Nephron progenitor cell (in vitro differentiated cells): ENCODE measurements around the gene KPNA5.
A peak's percentile ranks its signal among the peaks of the same experiment; 100 is the strongest.
"Not testable (repeated sequence)": the region's sequence is repeated elsewhere in the genome, so short reads cannot be mapped to it uniquely, and the experiment has no call there.

Experiments used
- DNase-seq: peaks from one replicate; pipeline ENCODE4 v3.0.0; 2021
- H3K27ac Mint-ChIP-seq: 2 replicates; pipeline ENCODE4 v1.8.0; 2021; ENCODE audit warnings: mild to moderate bottlenecking, moderate library complexity, mixed read lengths
- H3K27me3 Mint-ChIP-seq: 2 replicates; pipeline ENCODE4 v1.8.0; 2021; ENCODE audit warnings: mild to moderate bottlenecking, low read depth, mixed read lengths; ENCODE audit not compliant: poor library complexity
- H3K36me3 Mint-ChIP-seq: 2 replicates; pipeline ENCODE4 v1.8.0; 2021; ENCODE audit warnings: low read depth, mixed read lengths
- H3K4me1 Mint-ChIP-seq: 2 replicates; pipeline ENCODE4 v1.8.0; 2021; ENCODE audit warnings: mixed read lengths
- H3K4me3 Mint-ChIP-seq: 2 replicates; pipeline ENCODE4 v1.8.0; 2021; ENCODE audit warnings: mild to moderate bottlenecking, moderate library complexity, mixed read lengths
- H3K9me3 Mint-ChIP-seq: 2 replicates; pipeline ENCODE4 v1.8.0; 2021; ENCODE audit warnings: mild to moderate bottlenecking, moderate library complexity, mixed read lengths
- TF ChIP-seq, protein P1 (sequence below): fragments of 200-600 bp; sonication (generic); IDR thresholded peaks from 2 replicates; pipeline ENCODE4 v1.5.0; 2021; ENCODE audit warnings: antibody characterized with exemption

KPNA5 gene

DNA sequence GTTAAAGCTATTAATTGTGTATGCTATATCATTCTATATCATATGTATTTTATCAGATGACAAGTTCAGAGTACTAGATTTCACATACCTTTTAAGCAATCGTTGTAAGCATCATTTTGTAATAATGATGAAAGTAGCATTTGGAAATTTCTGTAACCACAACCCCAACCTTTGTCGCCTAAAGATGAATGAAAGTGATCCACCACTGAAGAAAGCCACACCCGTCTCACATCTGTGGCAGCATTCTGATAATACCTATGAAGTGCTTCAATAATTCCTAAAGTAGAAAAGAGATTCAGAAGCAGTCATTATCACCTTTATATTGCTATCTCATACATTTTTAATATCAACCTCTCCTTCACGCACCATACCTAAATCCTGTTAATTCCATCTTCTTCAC lies 29.1 kb upstream of the KPNA5 start:
- H3K27me3 Mint-ChIP-seq = no peaks in the 10 kb centered on the region
- no peak overlapping the region for H3K4me3 Mint-ChIP-seq
- no peaks in the 10 kb centered on the region for H3K9me3 Mint-ChIP-seq

DNA sequence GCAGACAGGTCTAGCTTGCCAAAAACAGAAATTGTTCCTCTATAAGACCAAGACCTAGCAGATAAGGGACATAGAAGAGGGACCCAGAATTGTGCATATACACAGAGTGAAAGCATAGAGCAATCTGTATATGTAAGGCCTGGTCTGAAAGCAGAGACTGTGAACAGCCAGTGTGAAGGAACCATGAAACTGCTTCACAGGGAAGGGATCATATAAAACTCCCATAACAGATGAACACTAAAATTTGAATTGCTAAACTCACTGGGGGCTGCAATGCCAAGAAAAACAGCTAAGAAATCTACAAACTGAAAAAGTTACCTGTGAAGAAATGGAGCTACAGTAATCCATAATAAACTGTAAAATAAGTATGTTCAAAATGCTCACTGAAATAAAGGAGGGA lies 19.4 kb upstream of the KPNA5 start:
- TF ChIP-seq, protein P1, sequence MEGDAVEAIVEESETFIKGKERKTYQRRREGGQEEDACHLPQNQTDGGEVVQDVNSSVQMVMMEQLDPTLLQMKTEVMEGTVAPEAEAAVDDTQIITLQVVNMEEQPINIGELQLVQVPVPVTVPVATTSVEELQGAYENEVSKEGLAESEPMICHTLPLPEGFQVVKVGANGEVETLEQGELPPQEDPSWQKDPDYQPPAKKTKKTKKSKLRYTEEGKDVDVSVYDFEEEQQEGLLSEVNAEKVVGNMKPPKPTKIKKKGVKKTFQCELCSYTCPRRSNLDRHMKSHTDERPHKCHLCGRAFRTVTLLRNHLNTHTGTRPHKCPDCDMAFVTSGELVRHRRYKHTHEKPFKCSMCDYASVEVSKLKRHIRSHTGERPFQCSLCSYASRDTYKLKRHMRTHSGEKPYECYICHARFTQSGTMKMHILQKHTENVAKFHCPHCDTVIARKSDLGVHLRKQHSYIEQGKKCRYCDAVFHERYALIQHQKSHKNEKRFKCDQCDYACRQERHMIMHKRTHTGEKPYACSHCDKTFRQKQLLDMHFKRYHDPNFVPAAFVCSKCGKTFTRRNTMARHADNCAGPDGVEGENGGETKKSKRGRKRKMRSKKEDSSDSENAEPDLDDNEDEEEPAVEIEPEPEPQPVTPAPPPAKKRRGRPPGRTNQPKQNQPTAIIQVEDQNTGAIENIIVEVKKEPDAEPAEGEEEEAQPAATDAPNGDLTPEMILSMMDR = no peak
- Mint-ChIP-seq H3K4me1 (peaks cover 18% of the 10 kb centered on the region), H3K4me3 (no peak overlapping the region), H3K27ac (peak overlapping the region; percentile 65), H3K9me3 (no peaks in the 10 kb centered on the region), H3K36me3 (peaks cover 25% of the 10 kb centered on the region), H3K27me3 (no peaks in the 10 kb centered on the region)
- DNase-seq = no peak

More for the DNA sequence above, 29.1 kb upstream of the KPNA5 start:
- peaks cover 30% of the 10 kb centered on the region for H3K36me3 Mint-ChIP-seq
- no peak for DNase-seq
- TF ChIP-seq, protein P1 = no peak
- H3K27ac Mint-ChIP-seq = no peak overlapping the region
- peaks cover 7% of the 10 kb centered on the region for H3K4me1 Mint-ChIP-seq

DNA sequence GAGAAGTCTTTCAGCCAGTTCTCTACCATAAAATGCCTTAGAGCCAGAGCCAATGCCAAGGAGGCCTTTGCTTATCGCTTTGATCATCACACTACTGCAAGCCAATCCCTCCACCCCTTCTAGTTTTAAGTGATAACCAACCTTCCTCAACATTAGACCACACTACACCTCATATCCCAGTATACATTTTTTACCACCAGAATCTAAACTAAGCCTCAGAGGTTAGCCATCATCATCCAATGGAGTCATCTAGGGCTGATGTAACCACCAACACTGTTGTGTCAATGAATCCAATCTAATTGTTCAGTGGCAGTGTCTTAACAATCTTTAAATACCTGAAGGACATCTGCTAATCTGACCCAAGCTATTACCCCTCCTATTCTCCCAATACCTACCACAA lies 18.8 kb upstream of the KPNA5 start:
- no peaks in the 10 kb centered on the region for H3K9me3 Mint-ChIP-seq
- H3K4me3 Mint-ChIP-seq = no peak overlapping the region
- DNase-seq = no peak
- peaks cover 20% of the 10 kb centered on the region for H3K36me3 Mint-ChIP-seq
- peaks cover 25% of the 10 kb centered on the region for H3K4me1 Mint-ChIP-seq
- no peak overlapping the region for H3K27ac Mint-ChIP-seq
- TF ChIP-seq, protein P1 = no peak
- no peaks in the 10 kb centered on the region for H3K27me3 Mint-ChIP-seq

DNA sequence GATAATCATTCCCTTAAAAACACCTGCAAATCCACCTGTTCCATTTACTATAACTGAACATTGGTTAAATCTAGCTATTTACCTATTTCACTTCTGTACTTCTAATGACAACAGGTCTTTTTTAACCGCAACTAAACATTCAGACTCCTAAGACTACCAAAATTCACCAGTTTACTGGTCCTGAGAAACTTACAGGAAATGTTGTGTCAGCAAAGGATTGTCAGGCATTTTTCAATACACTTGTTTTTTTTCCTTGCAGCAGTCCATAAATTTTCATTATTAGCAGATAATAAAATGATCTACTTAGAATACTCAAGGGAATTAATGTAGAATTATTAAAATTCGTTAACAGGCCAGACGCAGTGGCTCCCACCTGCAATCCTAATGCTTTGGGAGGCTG lies 17.7 kb upstream of the KPNA5 start:
- TF ChIP-seq, protein P1 = no peak
- H3K4me1 Mint-ChIP-seq = peaks cover 35% of the 10 kb centered on the region
- no peaks in the 10 kb centered on the region for H3K27me3 Mint-ChIP-seq
- no peak for DNase-seq
- H3K36me3 Mint-ChIP-seq = peaks cover 12% of the 10 kb centered on the region
- H3K4me3 Mint-ChIP-seq = no peak overlapping the region
- H3K27ac Mint-ChIP-seq = no peak overlapping the region
- H3K9me3 Mint-ChIP-seq = no peaks in the 10 kb centered on the region

DNA sequence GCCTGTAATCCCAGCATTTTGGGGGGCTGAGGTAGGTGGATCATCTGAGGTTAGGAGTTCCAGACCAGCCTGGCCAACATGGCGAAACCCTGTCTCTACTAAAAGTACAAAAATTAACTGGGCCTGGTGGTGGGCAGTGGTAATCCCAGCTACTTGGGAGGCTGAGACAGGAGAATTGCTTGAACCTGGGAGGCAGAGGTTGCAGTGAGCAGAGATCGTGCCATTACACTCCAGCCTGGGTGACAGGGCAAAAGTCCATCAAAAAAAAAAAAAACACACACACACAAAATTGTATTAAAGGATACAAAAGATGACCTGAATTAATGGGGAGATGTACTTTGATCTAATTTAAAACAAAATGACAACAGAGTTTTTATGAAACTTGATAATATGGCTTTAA lies 16.8 kb upstream of the KPNA5 start:
- not testable (repeated sequence) for H3K27me3 Mint-ChIP-seq, H3K9me3 Mint-ChIP-seq, DNase-seq, H3K4me3 Mint-ChIP-seq, H3K27ac Mint-ChIP-seq
- Mint-ChIP-seq H3K4me1 (peaks cover 35% of the 10 kb centered on the region), H3K36me3 (peaks cover 12% of the 10 kb centered on the region)

DNA sequence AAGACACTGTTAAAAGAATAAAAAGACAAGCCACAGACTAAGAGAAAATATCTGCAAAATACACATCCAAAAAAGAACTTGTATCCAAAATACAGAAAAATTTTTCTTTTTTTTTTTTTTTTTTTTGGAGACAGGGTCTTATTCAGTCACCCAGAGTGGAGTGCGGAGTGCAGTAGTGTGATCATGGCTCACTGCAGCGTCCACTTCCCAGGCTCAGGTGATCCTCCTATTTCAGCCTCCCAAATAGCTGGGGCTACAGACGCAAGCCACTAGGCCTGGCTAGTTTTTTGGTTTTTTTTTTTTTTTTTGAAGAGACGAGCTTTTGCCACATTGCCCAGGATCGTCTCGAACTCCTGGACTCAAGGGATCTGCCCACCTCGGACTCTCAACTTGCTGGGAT lies 15.5 kb upstream of the KPNA5 start:
- Mint-ChIP-seq H3K27me3 (no peaks in the 10 kb centered on the region), H3K27ac (peak overlapping the region; percentile 20), H3K4me1 (peaks cover 35% of the 10 kb centered on the region), H3K36me3 (peaks cover 4% of the 10 kb centered on the region), H3K4me3 (peak overlapping the region; percentile 62), H3K9me3 (no peaks in the 10 kb centered on the region)
- TF ChIP-seq, protein P1 = no peak
- DNase-seq = no peak
